HuH-7 (cell line): ENCODE data around the gene NGDN.

Source experiments
- DNase-seq: peaks from one replicate; pipeline ENCODE4 v3.0.0; 2011; ENCODE audit warnings: low spot score

The NGDN gene

DNA sequence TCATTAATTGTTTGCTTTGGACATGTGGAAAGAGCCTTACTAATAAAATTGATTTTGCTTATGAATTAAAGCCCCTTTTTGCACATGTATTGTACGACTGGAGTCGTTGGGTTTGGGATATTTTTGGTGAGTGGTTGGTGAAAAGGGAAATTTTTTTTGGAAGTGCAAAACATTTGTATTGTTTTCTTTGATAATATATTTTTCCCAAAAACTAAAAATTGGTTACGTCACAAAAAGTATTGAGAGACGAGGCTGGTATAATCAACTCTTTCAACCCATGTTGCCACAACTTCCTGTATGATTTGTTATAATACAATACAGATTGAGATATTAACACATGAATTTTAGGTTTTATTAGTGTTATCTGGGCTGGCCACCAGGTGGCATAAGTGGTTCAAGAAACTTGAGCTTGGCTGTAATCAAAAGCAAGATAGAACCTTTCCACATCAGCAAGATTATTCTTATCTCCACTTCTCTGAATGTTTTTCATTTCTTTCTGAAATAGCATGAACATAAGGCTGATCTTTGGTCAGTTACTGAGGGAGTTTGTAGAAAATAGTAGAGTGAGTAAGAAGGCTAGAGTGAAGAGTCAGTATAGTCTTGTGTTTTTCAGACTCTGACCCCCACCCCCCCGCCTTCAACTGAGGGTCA is 8.7 kb downstream of the NGDN start:
- DNase-seq: peak; percentile 19

- DNase-seq: no peak
These were observed 12.0 kb downstream of the NGDN start for GRCh38 chr14:23481362-23481970.

GRCh38 chr14:23481979-23482822 is 12.7 kb downstream of the NGDN start:
- DNase-seq: no peak

GRCh38 chr14:23482823-23483148 is 13.3 kb downstream of the NGDN start:
- DNase-seq: no peak

- DNase-seq: peak; percentile 48
These were observed 13.8 kb downstream of the NGDN start for GRCh38 chr14:23483236-23483854.

DNA sequence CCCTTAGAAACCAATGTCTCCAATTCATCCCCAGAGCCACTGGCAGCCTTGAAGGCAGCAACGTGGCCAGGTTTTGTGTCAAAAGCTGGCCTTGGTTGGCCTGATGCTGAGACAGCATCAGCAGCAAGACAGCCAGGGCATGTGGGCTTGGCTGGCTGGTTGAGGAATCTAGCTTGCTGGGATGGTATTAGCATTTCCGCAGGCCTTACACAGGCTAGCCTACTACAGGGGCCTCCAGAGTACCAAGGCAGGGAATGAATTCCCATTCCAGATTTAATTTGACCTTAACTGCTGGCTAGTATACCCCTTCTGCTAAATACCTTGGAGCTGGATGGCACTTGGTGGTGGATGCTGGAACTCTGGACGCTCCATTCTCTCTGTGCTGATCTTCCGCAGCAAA is 15.8 kb downstream of the NGDN start:
- no peak for DNase-seq

- no peak for DNase-seq
These were observed 16.5 kb downstream of the NGDN start for GRCh38 chr14:23486036-23486435.

- no peak for DNase-seq
These were observed 17.7 kb downstream of the NGDN start for GRCh38 chr14:23487216-23487615.

- DNase-seq: no peak
These were observed 23.2 kb downstream of the NGDN start for GRCh38 chr14:23492618-23493272.

DNA sequence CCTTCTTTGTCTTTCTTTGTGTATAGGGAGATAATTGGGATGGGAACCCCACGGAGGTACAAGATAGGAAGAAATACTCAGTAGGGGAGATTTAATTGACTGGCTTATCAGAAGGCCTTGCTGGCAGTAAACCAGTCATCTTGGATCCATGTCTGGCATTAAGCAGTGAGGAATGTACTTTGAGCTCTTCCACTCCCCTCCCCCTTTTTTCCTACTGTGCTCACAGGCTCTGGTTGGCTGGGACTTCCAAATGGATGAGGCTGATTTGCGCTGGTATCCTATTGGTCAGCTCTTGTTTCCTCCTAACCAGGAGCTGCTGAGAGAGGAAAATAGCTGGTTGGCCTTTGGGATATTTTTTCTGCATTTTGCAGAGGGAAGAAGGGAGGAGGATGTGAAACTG is 24.7 kb downstream of the NGDN start:
- DNase-seq: no peak

- no peak for DNase-seq
These were observed 42.7 kb downstream of the NGDN start for GRCh38 chr14:23512156-23512555.

DNA sequence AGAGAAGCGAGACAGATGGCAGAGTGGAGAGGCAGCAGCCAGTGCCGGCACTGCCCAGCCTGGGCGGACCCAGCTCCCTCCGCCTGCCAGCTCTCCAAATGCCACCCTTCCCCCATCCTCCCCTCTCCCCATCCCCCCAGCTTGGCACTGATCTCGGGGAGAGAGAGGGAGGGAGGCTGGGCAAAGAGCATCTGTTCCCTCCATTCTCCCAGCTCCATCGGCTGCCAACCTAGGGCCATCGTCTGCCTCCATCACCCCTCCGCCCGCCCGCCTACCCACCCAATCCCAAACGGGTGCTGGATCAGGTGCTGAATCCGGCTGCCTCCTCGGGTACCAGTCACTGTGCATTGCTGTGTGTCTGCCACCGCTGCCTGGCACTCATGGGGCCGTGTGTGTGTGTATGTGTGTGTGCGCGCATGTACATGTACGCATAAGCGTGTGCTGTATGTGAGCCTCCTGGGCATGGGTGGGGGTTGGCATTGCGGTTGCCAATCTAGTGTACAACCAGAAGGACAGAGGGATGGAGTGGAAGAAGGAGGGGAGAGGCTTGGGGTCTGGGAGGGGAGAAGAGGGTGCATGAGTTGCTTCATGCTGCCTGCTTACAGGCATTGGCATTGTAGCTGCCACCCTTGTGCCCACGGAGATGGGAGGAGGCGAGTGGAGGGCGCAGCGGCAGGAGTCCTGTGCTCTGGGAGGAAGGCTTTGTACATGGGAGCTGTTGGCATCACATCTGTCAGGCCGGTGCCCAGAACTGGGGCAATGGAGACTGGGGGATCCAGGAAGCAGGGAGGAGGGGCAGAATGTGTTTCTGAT is 43.7 kb downstream of the NGDN start:
- DNase-seq: no peak

GRCh38 chr14:23513818-23514643 is 44.5 kb downstream of the NGDN start:
- no peak for DNase-seq

- DNase-seq: no peak
These were observed 45.1 kb downstream of the NGDN start for GRCh38 chr14:23514644-23514957.

DNA sequence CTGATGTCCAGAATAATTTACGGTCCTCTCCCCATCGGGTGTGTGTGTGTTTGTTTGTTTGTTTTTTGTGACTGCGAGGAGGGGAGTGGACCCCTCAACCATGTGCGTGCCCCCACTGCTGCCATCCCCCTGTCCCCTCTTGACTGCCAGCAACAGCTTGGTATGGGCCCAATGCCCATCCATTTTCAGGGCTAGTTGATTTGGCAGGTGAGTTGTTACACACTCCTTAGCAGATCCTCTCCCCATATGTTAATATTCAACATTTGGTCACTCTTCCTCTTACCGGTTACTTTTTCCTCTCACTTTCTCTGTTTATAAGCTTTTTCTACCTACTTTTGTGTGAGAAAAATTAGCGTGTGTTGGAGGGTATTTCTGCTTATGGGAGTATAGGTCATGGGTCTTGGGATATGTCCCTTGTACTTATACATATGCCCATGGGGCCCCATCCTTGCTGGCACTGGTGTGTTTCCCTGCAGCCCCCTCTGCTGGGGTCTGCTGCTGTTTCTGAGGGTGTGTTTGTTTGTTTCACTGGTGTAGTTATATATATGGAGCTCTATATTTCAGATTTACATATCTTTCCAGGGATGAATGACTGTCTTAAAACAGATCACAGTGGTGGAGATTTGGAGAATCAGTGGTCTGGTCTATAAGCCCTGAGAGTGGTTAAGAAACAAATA is 48.3 kb downstream of the NGDN start:
- DNase-seq: no peak

- no peak for DNase-seq
These were observed 49.2 kb downstream of the NGDN start for GRCh38 chr14:23518709-23519108.

- no peak for DNase-seq
These were observed 51.5 kb downstream of the NGDN start for GRCh38 chr14:23520899-23521533.

- no peak for DNase-seq
These were observed 52.5 kb downstream of the NGDN start for GRCh38 chr14:23521785-23522640.
